H9 (cell line): Measurements from ENCODE around the gene FOXJ3. TPM values are rescaled to one million over a fixed set of nuclear protein-coding genes. Genes with fewer than 3 reads are reported as not detected.
A peak's percentile ranks its signal among the peaks of the same experiment; 100 is the strongest.

Experiments used
- DNase-seq: peaks from one replicate; pipeline ENCODE4 v3.0.0-alpha.2; 2017
- H2AFZ ChIP-seq: one replicate; pipeline ENCODE4 v1.6.1; 2013; ENCODE audit warnings: mild to moderate bottlenecking, low read length, control low read depth, moderate library complexity
- H2AK5ac ChIP-seq: 2 replicates; pipeline ENCODE4 v1.6.1; 2013; ENCODE audit warnings: low read length, control low read depth, mixed read lengths; ENCODE audit not compliant: insufficient read length
- H2BK120ac ChIP-seq: one replicate; pipeline ENCODE4 v1.6.1; 2013; ENCODE audit warnings: low read depth, mild to moderate bottlenecking, low read length, control low read depth, inconsistent platforms; ENCODE audit not compliant: poor library complexity, severe bottlenecking
- H2BK12ac ChIP-seq: 2 replicates; pipeline ENCODE4 v1.6.1; 2013; ENCODE audit warnings: low read length, control low read depth, mixed read lengths, low read depth; ENCODE audit not compliant: insufficient read length
- H2BK15ac ChIP-seq: 2 replicates; pipeline ENCODE4 v1.6.1; 2013; ENCODE audit warnings: low read depth, low read length, control low read depth
- H2BK20ac ChIP-seq: one replicate; pipeline ENCODE4 v1.6.1; 2013; ENCODE audit warnings: low read depth, mild to moderate bottlenecking, low read length, control low read depth, inconsistent platforms; ENCODE audit not compliant: poor library complexity, severe bottlenecking
- H2BK5ac ChIP-seq: 2 replicates; pipeline ENCODE4 v1.6.1; 2013; ENCODE audit warnings: low read length, control low read depth, mixed read lengths; ENCODE audit not compliant: insufficient read length
- H3K14ac ChIP-seq: 2 replicates; pipeline ENCODE4 v1.6.1; 2013; ENCODE audit warnings: low read length, control low read depth; ENCODE audit not compliant: insufficient read depth
- H3K18ac ChIP-seq: 2 replicates; pipeline ENCODE4 v1.6.1; 2013; ENCODE audit warnings: low read depth, mild to moderate bottlenecking, mixed read lengths, low read length, control low read depth; ENCODE audit not compliant: insufficient read length
- H3K23ac ChIP-seq: 2 replicates; pipeline ENCODE4 v1.6.1; 2013; ENCODE audit warnings: low read length, control low read depth, mixed read lengths, low read depth; ENCODE audit not compliant: insufficient read length
- H3K23me2 ChIP-seq: 2 replicates; pipeline ENCODE4 v1.6.1; 2013; ENCODE audit warnings: low read depth, mild to moderate bottlenecking, mixed read lengths, low read length, control low read depth; ENCODE audit not compliant: insufficient read length, poor library complexity, severe bottlenecking
- H3K27ac ChIP-seq: 2 replicates; pipeline ENCODE4 v1.5.1; 2013; ENCODE audit warnings: low read length, control low read depth, mixed read lengths, low read depth; ENCODE audit not compliant: insufficient read length
- H3K27me3 ChIP-seq: 2 replicates; pipeline ENCODE4 v1.6.1; 2013; ENCODE audit warnings: low read length, control low read depth, inconsistent platforms; ENCODE audit not compliant: insufficient read depth
- H3K4ac ChIP-seq: 2 replicates; pipeline ENCODE4 v1.6.1; 2013; ENCODE audit warnings: low read depth, mild to moderate bottlenecking, control low read depth, inconsistent platforms, low read length, moderate library complexity
- H3K4me1 ChIP-seq: 2 replicates; pipeline ENCODE4 v1.6.1; 2013; ENCODE audit warnings: low read length, control low read depth, inconsistent platforms; ENCODE audit not compliant: insufficient read depth
- H3K4me2 ChIP-seq: 2 replicates; pipeline ENCODE4 v1.6.1; 2013; ENCODE audit warnings: low read length, control low read depth, mixed read lengths; ENCODE audit not compliant: insufficient read length, insufficient read depth
- H3K56ac ChIP-seq: 2 replicates; pipeline ENCODE4 v1.6.1; 2013; ENCODE audit warnings: low read depth, mild to moderate bottlenecking, mixed read lengths, low read length, control low read depth; ENCODE audit not compliant: insufficient read length
- H3K79me1 ChIP-seq: 2 replicates; pipeline ENCODE4 v1.6.1; 2013; ENCODE audit warnings: low read depth, mild to moderate bottlenecking, moderate library complexity, low read length, control low read depth, inconsistent platforms; ENCODE audit not compliant: insufficient read depth, poor library complexity, severe bottlenecking
- H3K79me2 ChIP-seq: 2 replicates; pipeline ENCODE4 v1.6.1; 2013; ENCODE audit warnings: low read length, control low read depth, inconsistent platforms; ENCODE audit not compliant: insufficient read depth
- H3K9ac ChIP-seq: 2 replicates; pipeline ENCODE4 v1.6.1; 2013; ENCODE audit warnings: low read length, control low read depth, mixed read lengths; ENCODE audit not compliant: insufficient read length; ENCODE audit errors: extremely low read depth
- H3K9me3 ChIP-seq: one replicate; pipeline ENCODE4 v1.6.1; 2013; ENCODE audit warnings: low read depth, low read length, inconsistent platforms; ENCODE audit not compliant: control insufficient read depth
- H3T11ph ChIP-seq: one replicate; pipeline ENCODE4 v1.6.1; 2013; ENCODE audit warnings: mild to moderate bottlenecking, low read length, control low read depth, inconsistent platforms
- H4K20me1 ChIP-seq: one replicate; pipeline ENCODE4 v1.6.1; 2013; ENCODE audit not compliant: control insufficient read depth, insufficient read length, insufficient read depth
- H4K5ac ChIP-seq: 2 replicates; pipeline ENCODE4 v1.6.1; 2013; ENCODE audit warnings: low read depth, mild to moderate bottlenecking, mixed read lengths, low read length, control low read depth; ENCODE audit not compliant: insufficient read length
- H4K8ac ChIP-seq: replicated peaks from 2 replicates; pipeline ENCODE4 v1.6.1; 2013; ENCODE audit warnings: low read length, control low read depth, mixed read lengths, low read depth; ENCODE audit not compliant: insufficient read length
- H4K91ac ChIP-seq: 2 replicates; pipeline ENCODE4 v1.6.1; 2013; ENCODE audit warnings: low read depth, mild to moderate bottlenecking, moderate library complexity, mixed read lengths, low read length, control low read depth; ENCODE audit not compliant: insufficient read length
- H3K27ac Mint-ChIP-seq, 3 experiments: 2 replicates in 2 of 3; 3 replicates in 1 of 3; pipeline ENCODE4 v1.8.0; 2020 to 2021; ENCODE audit warnings: mixed read lengths in 3 of 3, mild to moderate bottlenecking in 1 of 3, moderate library complexity in 1 of 3
- H3K27me3 Mint-ChIP-seq: 2 replicates; pipeline ENCODE4 v1.8.0; 2021; ENCODE audit warnings: low read depth, mild to moderate bottlenecking, moderate library complexity, mixed read lengths
- H3K36me3 Mint-ChIP-seq, 3 experiments: 2 replicates in 2 of 3; 3 replicates in 1 of 3; pipeline ENCODE4 v1.8.0; 2020 to 2021; ENCODE audit warnings: low read depth in 3 of 3, mixed read lengths in 3 of 3; ENCODE audit not compliant: insufficient read depth in 1 of 3
- H3K4me1 Mint-ChIP-seq, 2 experiments: 2 replicates each; pipeline ENCODE4 v1.8.0; 2020; ENCODE audit warnings: mixed read lengths in 2 of 2
- H3K4me3 Mint-ChIP-seq, 2 experiments: 2 replicates in 1 of 2; 3 replicates in 1 of 2; pipeline ENCODE4 v1.8.0; 2020 to 2021; ENCODE audit warnings: mild to moderate bottlenecking in 2 of 2, mixed read lengths in 2 of 2, moderate library complexity in 1 of 2
- H3K9me3 Mint-ChIP-seq, 2 experiments: 2 replicates in 1 of 2; 3 replicates in 1 of 2; pipeline ENCODE4 v1.8.0; 2020; ENCODE audit warnings: mild to moderate bottlenecking in 2 of 2, mixed read lengths in 2 of 2, moderate library complexity in 1 of 2
- CTCF ChIP-seq: fragments of 200-600 bp; sonication (generic); conservative IDR thresholded peaks from 3 replicates; pipeline ENCODE4 v1.8.0; 2021; ENCODE audit warnings: antibody characterized with exemption, mild to moderate bottlenecking
- WGBS: extraction: QIAGEN DNeasy Blood & Tissue Kit; methylation state at CpG from one replicate; pipeline ENCODE4 v1.1.7; 2013; ENCODE audit warnings: missing lambda C conversion rate, low lambda C conversion rate, mixed read lengths; ENCODE audit not compliant: insufficient read length; ENCODE audit errors: extremely low coverage; 5-methylcytosine and 5-hydroxymethylcytosine counted together
- total RNA-seq: library from RNA; stranded (reverse); gene quantifications from 2 replicates; pipeline ENCODE4 v1.2.1, GENCODE V29; 2021

The FOXJ3 gene
- total RNA-seq, 1 experiment from 2014 or later, result 49.9 TPM

GRCh38 chr1:42173961-42174735 is 160.9 kb downstream of the FOXJ3 start:
- Histone ChIP-seq H2BK20ac (no peak overlapping the region), H2AFZ (no peak overlapping the region), H4K8ac (no peak overlapping the region), H4K5ac (no peak overlapping the region), H3T11ph (no peak overlapping the region), H2BK15ac (no peak overlapping the region), H3K23me2 (no peaks in the 10 kb centered on the region), H4K91ac (no peak overlapping the region), H3K79me2 (no peaks in the 10 kb centered on the region), H3K9ac (no peak overlapping the region), H3K23ac (no peak overlapping the region), H3K4me1 (no peaks in the 10 kb centered on the region), H3K4me2 (no peak overlapping the region), H2AK5ac (no peak overlapping the region), H3K4ac (no peak overlapping the region), H3K27me3 (no peaks in the 10 kb centered on the region), H4K20me1 (no peaks in the 10 kb centered on the region), H3K9me3 (no peaks in the 10 kb centered on the region), H3K27ac (no peak overlapping the region), H3K56ac (no peak overlapping the region), H3K79me1 (no peaks in the 10 kb centered on the region), H3K14ac (no peak overlapping the region), H3K18ac (no peak overlapping the region), H2BK12ac (no peak overlapping the region), H2BK5ac (no peak overlapping the region), H2BK120ac (no peak overlapping the region)
- Mint-ChIP-seq H3K27ac (0 out of 7 replicates have a peak overlapping the region, but pooled peaks of 1 of the 3 experiments have one; percentile 0), H3K27me3 (no peaks in the 10 kb centered on the region), H3K36me3 (peaks cover 0 to 2% (median 0%) of the 10 kb centered on the region in 3 experiments; a peak in 1 of 7 replicates), H3K4me3 (no peak overlapping the region), H3K9me3 (no peaks in the 10 kb centered on the region; a peak in 1 of 5 replicates), H3K4me1 (peaks cover 10 to 11% of the 10 kb centered on the region in 2 experiments)
- no CpG with 5 or more reads among the region's 8 CpGs for WGBS
- DNase-seq, result no peak
- TF ChIP-seq CTCF, result no peak
